Eye (tissue), 1 donor: ENCODE measurements around the gene TBC1D23.
"Not testable (repeated sequence)": the region's sequence is repeated elsewhere in the genome, so short reads cannot be mapped to it uniquely, and the experiment has no call there.

Source experiments
- DNase-seq: peaks from one replicate; pipeline ENCODE4 v3.0.0-alpha.2; 2015

TBC1D23 gene

GRCh38 chr3:100310355-100310965 lies 49.7 kb downstream of the TBC1D23 start:
- DNase-seq = no peak

- no peak for DNase-seq
Measured at GRCh38 chr3:100311011-100311410, 50.2 kb downstream of the TBC1D23 start.

DNA sequence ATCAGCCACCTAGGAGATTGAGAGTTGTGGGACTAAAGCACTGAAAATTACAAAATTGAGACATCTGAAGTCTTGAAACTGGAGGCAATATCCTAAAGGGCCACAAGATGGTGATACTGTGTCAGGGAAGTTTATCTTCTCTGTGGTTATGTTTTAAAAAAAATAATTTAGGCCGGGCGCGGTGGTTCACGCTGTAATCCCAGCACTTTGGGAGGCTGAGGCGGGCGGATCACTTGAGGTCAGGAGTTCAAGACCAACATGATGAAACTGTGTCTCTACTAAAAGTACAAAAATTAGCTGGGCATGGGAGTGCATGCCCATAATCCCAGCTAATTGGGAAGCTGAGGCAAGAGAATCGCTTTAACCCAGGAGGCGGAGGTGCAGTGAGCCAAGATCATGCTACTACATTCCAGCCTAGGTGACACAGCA lies 55.9 kb downstream of the TBC1D23 start:
- peak; percentile 81 for DNase-seq

DNA sequence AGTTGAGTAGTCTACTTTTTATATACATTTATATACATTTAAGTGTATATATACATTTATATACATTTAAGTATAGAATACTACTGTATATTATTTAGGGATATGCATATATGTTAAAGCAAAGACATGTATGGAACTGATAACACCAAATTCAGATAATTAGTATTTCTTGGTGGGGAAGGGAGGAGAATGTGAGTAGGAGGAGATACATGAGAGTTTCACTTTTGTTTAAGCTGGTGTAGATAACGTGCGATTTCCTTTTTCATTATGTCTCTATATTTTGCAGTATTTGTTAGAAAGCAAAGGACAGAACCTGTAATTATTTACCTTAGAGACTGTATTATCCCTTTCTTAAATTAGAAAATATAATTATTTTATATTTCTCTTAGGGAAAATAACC lies 57.1 kb downstream of the TBC1D23 start:
- no peak for DNase-seq

DNA sequence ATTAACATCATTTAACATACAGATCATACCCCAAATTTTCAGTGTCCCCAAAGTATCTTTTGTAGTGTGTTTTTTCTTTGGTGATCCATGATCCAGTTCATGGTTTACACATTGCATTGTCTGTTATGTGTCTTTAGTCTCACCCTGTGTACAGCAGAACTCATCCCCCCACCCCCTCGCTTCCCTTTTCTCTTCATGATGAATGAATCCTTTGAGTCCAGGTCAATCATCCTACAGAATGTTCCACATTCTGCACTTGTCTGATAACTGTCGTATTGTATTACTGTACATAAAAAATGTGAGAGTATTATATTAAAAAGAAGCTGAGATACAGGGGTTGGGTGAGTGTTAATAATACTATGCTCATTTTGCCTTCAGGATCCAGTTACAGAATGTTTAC lies 59.2 kb downstream of the TBC1D23 start:
- DNase-seq = no peak

DNA sequence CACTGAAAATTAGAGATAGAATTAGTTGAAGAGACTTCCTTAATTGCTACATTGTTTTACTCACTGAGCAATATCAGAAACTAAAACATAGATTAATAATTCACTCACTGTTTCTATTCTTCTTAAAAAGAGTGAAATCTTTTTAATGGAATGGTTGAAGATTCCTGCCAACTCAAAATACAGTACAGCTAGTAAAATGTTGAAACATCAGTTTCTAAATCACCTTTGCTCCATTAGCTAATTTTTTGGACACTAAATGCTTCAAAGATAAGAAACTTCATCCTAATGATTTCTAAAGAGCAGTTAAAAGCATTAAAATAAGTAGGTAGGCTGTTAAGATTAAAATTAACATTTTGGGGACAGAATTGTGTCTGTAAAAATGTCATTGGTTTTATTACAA lies 63.3 kb downstream of the TBC1D23 start:
- DNase-seq = no peak

GRCh38 chr3:100325827-100326226 lies 65.0 kb downstream of the TBC1D23 start:
- DNase-seq = no peak

DNA sequence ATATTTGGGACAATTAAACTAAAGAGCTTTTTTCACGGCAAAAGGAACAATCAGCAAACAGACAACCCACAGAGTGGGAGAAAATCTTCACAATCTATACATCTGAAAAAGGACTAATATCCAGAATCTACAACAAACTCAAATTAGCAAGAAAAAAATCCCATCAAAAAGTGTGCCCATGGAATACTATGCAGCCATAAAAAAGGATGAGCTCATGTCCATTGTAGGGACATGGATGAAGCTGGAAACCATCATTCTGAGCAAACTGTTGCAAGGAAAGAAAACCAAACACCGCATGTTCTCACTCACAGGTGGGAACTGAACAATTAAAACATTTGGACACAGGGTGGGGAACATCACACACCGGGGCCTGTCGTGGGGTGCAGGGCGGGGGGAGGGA lies 66.6 kb downstream of the TBC1D23 start:
- DNase-seq = not testable (repeated sequence)

DNA sequence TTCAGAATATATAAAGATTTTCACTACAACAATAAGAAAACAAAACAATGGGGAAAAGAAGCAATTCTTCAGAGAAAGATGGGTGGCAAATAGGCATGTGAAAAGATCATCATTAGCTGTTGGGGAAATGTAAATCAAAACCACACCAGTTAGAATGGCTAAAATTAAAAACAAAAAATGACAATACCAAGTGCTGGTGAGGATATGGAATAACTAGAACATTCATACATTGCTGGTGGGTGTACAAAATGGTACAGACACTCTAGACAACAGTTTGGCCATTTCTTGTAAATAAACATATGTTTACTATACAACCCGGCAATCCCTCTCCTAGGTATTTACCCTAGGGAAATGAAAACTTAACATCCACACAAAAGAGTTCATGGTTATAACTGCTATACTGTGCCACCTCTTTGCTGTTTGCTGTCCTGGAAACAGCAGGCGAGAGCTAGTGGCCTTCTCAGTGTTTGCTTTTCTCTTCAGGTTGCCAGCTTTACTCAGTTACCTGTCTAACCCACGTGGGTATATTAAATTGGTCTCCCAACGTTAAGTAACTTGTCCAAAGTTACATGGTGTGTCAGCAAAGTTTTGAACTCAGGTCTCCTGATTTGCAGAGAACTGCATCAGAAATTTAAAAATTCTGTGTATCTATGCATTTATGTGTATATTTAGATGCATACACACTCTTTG lies 69.2 kb downstream of the TBC1D23 start:
- no peak for DNase-seq

GRCh38 chr3:100330651-100331050 lies 69.9 kb downstream of the TBC1D23 start:
- DNase-seq = no peak

- DNase-seq = no peak
Measured at GRCh38 chr3:100331660-100332059, 70.9 kb downstream of the TBC1D23 start.

DNA sequence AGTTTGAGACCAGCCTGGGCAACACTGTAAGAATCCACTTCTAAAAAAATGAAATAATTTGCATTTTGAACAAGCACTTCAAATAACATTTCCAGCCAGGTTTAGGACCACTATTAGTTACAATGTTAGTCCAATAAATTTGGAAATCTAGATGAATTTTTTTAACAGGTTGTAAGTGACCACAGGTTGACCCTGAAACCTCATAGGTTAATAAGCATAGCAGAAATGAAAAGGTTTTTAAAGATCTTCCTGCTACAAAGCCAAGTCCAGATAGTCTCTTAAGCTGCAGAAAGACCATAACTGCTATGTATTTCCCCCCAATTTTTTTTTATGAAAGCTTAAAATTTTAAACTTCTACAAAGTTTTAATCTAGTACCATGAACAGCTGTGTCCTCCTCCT lies 72.3 kb downstream of the TBC1D23 start:
- no peak for DNase-seq

- no peak for DNase-seq
Measured at GRCh38 chr3:100333970-100334487, 73.2 kb downstream of the TBC1D23 start.

GRCh38 chr3:100334488-100335351 lies 73.9 kb downstream of the TBC1D23 start, which contains the start of gene NIT2:
TSS of gene NIT2 (plus strand) at chr3:100334757. CDS start at chr3:100334792, 35 bp downstream.
- peak; percentile 93 for DNase-seq

DNA sequence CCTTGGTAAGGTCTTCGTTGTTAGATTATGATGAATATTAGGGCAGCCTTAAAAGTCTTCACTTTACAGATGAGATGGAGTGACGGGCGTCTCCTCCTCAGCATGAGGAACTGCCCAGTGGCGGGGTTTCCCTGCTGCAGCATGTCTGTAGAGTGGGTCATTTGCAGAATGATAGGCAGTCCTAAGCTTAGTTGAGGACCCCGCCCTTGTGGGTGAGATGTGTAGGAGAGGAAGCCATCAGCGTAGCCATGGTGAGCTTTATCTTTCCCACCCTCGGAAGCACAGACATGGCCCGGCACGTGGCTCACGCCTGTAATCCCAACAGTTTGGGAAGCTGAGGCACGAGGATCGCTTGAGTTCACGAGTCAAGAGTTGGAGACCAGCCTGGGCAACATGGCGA lies 74.6 kb downstream of the TBC1D23 start:
- DNase-seq = no peak

GRCh38 chr3:100336229-100336628 lies 75.4 kb downstream of the TBC1D23 start:
- DNase-seq = not testable (repeated sequence)

DNA sequence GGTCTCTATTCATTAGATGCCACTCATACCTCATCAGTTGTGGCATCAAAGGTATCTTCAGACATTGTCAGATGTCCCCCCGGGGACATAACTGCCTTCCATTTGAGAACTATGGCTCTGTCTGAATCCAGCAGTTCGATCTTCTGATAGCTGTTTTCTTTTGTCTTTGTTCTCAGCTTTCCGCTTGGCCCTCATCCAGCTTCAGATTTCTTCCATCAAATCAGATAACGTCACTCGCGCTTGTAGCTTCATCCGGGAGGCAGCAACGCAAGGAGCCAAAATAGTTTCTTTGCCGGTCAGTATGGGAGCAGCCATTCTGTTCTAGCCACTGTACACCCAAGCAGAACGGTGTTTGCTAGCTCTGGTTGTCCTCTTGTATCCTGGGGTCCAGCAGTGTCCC lies 78.1 kb downstream of the TBC1D23 start:
- no peak for DNase-seq

- no peak for DNase-seq
Measured at GRCh38 chr3:100339786-100340185, 79.0 kb downstream of the TBC1D23 start.

GRCh38 chr3:100340527-100340926 lies 79.7 kb downstream of the TBC1D23 start:
- no peak for DNase-seq

GRCh38 chr3:100348727-100349126 lies 87.9 kb downstream of the TBC1D23 start:
- no peak for DNase-seq

DNA sequence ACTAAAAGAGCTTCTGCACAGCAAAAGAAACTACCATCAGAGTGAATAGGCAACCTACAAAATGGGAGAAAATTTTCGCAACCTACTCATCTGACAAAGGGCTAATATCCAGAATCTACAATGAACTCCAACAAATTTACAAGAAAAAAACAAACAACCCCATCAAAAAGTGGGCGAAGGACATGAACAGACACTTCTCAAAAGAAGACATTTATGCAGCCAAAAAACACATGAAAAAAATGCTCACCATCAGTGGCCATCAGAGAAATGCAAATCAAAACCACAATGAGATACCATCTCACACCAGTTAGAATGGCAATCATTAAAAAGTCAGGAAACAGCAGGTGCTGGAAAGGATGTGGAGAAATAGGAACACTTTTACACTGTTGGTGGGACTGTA lies 91.0 kb downstream of the TBC1D23 start:
- not testable (repeated sequence) for DNase-seq

GRCh38 chr3:100352296-100353231 lies 91.8 kb downstream of the TBC1D23 start:
- no peak for DNase-seq
